BLaER1 (cell line): ENCODE measurements around the gene DGAT2.

ENCODE experiments used
- H3K27ac ChIP-seq: shearing (Covaris generic); formaldehyde crosslinking; 2 replicates; pipeline ENCODE4 v1.8.1; 2022
- H3K27me3 ChIP-seq: shearing (Covaris generic); formaldehyde crosslinking; 2 replicates; pipeline ENCODE4 v1.8.1; 2022
- H3K36me3 ChIP-seq: shearing (Covaris generic); formaldehyde crosslinking; 2 replicates; pipeline ENCODE4 v1.8.1; 2022
- H3K4me1 ChIP-seq: shearing (Covaris generic); formaldehyde crosslinking; 2 replicates; pipeline ENCODE4 v1.8.1; 2022
- H3K4me2 ChIP-seq: shearing (Covaris generic); formaldehyde crosslinking; 2 replicates; pipeline ENCODE4 v1.8.1; 2022
- H3K4me3 ChIP-seq: shearing (Covaris generic); formaldehyde crosslinking; 2 replicates; pipeline ENCODE4 v1.8.1; 2022
- H3K9ac ChIP-seq: shearing (Covaris generic); formaldehyde crosslinking; 2 replicates; pipeline ENCODE4 v1.8.1; 2022
- H3K9me3 ChIP-seq: shearing (Covaris generic); formaldehyde crosslinking; 2 replicates; pipeline ENCODE4 v1.8.1; 2022
- H4K20me1 ChIP-seq: shearing (Covaris generic); formaldehyde crosslinking; 2 replicates; pipeline ENCODE4 v1.8.1; 2022
- Cebpa-rat ChIP-seq: shearing (Covaris generic); IDR thresholded peaks from 2 replicates; pipeline ENCODE4 v1.8.1; 2022

DGAT2 gene

GRCh38 chr11:75845324-75845723 is 76.7 kb downstream of the DGAT2 start:
- TF ChIP-seq Cebpa-rat, result no peak
- H3K27me3 ChIP-seq, result no peaks in the 10 kb centered on the region
- H3K4me2 ChIP-seq, result no peak overlapping the region
- peaks cover 16% of the 10 kb centered on the region for H3K9me3 ChIP-seq
- H3K9ac ChIP-seq, result no peak overlapping the region
- peaks cover 59% of the 10 kb centered on the region for H4K20me1 ChIP-seq
- no peak overlapping the region for H3K27ac ChIP-seq
- peaks cover 31% of the 10 kb centered on the region for H3K36me3 ChIP-seq
- no peak overlapping the region for H3K4me3 ChIP-seq
- peaks cover 8% of the 10 kb centered on the region; the same call in 1 of the 2 replicates for H3K4me1 ChIP-seq

GRCh38 chr11:75849894-75850293 is 81.3 kb downstream of the DGAT2 start:
- Histone ChIP-seq H3K9me3 (peaks cover 7% of the 10 kb centered on the region), H3K4me2 (0 out of 2 replicates have a peak overlapping the region, but pooled peaks have one; percentile 2), H4K20me1 (peaks cover 54% of the 10 kb centered on the region), H3K27ac (no peak overlapping the region), H3K36me3 (peaks cover 45% of the 10 kb centered on the region), H3K27me3 (no peaks in the 10 kb centered on the region), H3K9ac (no peak overlapping the region), H3K4me3 (no peak overlapping the region), H3K4me1 (peaks cover 14% of the 10 kb centered on the region; the same call in 1 of the 2 replicates)
- no peak for TF ChIP-seq Cebpa-rat

GRCh38 chr11:75850787-75851186 is 82.2 kb downstream of the DGAT2 start:
- peaks cover 53% of the 10 kb centered on the region for H4K20me1 ChIP-seq
- H3K27ac ChIP-seq, result no peak overlapping the region
- H3K27me3 ChIP-seq, result no peaks in the 10 kb centered on the region
- no peak overlapping the region for H3K4me3 ChIP-seq
- H3K9ac ChIP-seq, result no peak overlapping the region
- H3K36me3 ChIP-seq, result peaks cover 43% of the 10 kb centered on the region
- H3K4me2 ChIP-seq, result no peak overlapping the region
- H3K4me1 ChIP-seq, result peaks cover 14% of the 10 kb centered on the region; the same call in 1 of the 2 replicates
- no peak for TF ChIP-seq Cebpa-rat
- no peaks in the 10 kb centered on the region for H3K9me3 ChIP-seq
